HG03135 (cell line): ENCODE data around the gene SCIMP.
"Not testable (repeated sequence)": the region's sequence is repeated elsewhere in the genome, so short reads cannot be mapped to it uniquely, and the experiment has no call there.

ENCODE experiments used
- ATAC-seq: cut with Tn5 transposase; IDR thresholded peaks from one replicate; pipeline ENCODE4 v1.9.1; 2021; ENCODE audit warnings: mild to moderate bottlenecking, moderate library complexity; ENCODE audit not compliant: unreplicated experiment

SCIMP gene

GRCh38 chr17:5191541-5192417, 42.9 kb downstream of the SCIMP start, which contains the start of gene ZNF594:
Gene ZNF594 (minus strand): TSS chr17:5191868. CDS start chr17:5184256, 7,612 bp downstream.
- ATAC-seq, result peak; percentile 94

- no peak for ATAC-seq
These were observed 50.4 kb downstream of the SCIMP start for GRCh38 chr17:5184288-5184687.

GRCh38 chr17:5183410-5183793, 51.3 kb downstream of the SCIMP start:
- no peak for ATAC-seq

GRCh38 chr17:5182597-5183409, 51.9 kb downstream of the SCIMP start:
- ATAC-seq, result no peak

- no peak for ATAC-seq
These were observed 53.0 kb downstream of the SCIMP start for GRCh38 chr17:5181509-5182305.

- ATAC-seq, result no peak
These were observed 55.7 kb downstream of the SCIMP start for GRCh38 chr17:5179003-5179402.

GRCh38 chr17:5175027-5175426, 59.6 kb downstream of the SCIMP start:
- ATAC-seq, result not testable (repeated sequence)

- ATAC-seq, result not testable (repeated sequence)
These were observed 68.7 kb downstream of the SCIMP start for GRCh38 chr17:5165791-5166564.

- no peak for ATAC-seq
These were observed 70.2 kb downstream of the SCIMP start for GRCh38 chr17:5164436-5164835.

GRCh38 chr17:5161793-5162192, 72.9 kb downstream of the SCIMP start:
- not testable (repeated sequence) for ATAC-seq

GRCh38 chr17:5160702-5161101, 74.0 kb downstream of the SCIMP start:
- ATAC-seq, result not testable (repeated sequence)
